Measurements from ENCODE around the gene HAUS3.
A peak's percentile ranks its signal among the peaks of the same experiment; 100 is the strongest.
"Not testable (repeated sequence)": the region's sequence is repeated elsewhere in the genome, so short reads cannot be mapped to it uniquely, and the experiment has no call there.

Gene HAUS3

GRCh38 chr4:2220016-2220630, 21.8 kb downstream of the HAUS3 start:
- DNase-seq (ENCODE audit: low read depth) = peak; percentile 56

GRCh38 chr4:2219233-2219760, 22.6 kb downstream of the HAUS3 start:
- DNase-seq (ENCODE audit: low read depth) = no peak

GRCh38 chr4:2218436-2218835, 23.5 kb downstream of the HAUS3 start:
- DNase-seq (ENCODE audit: low read depth) = no peak

- no peak for DNase-seq (ENCODE audit: low read depth)
These were observed 24.2 kb downstream of the HAUS3 start for GRCh38 chr4:2217726-2218125.

GRCh38 chr4:2212831-2213230, 29.1 kb downstream of the HAUS3 start:
- no peak for DNase-seq (ENCODE audit: low read depth)

GRCh38 chr4:2202789-2203188, 39.1 kb downstream of the HAUS3 start:
- not testable (repeated sequence) for DNase-seq (ENCODE audit: low read depth)

- no peak for DNase-seq (ENCODE audit: low read depth)
These were observed 47.4 kb downstream of the HAUS3 start for GRCh38 chr4:2194496-2194895.

- no peak for DNase-seq (ENCODE audit: low read depth)
These were observed 48.6 kb downstream of the HAUS3 start for GRCh38 chr4:2193326-2193725.

GRCh38 chr4:2186865-2187172, 55.1 kb downstream of the HAUS3 start:
- no peak for DNase-seq (ENCODE audit: low read depth)

GRCh38 chr4:2186133-2186864, 55.6 kb downstream of the HAUS3 start:
- DNase-seq (ENCODE audit: low read depth) = no peak

- DNase-seq (ENCODE audit: low read depth) = no peak
These were observed 58.5 kb downstream of the HAUS3 start for GRCh38 chr4:2183394-2183793.

GRCh38 chr4:2182994-2183393, 58.9 kb downstream of the HAUS3 start:
- no peak for DNase-seq (ENCODE audit: low read depth)

GRCh38 chr4:2180410-2180809, 61.5 kb downstream of the HAUS3 start:
- no peak for DNase-seq (ENCODE audit: low read depth)

GRCh38 chr4:2179717-2180116, 62.2 kb downstream of the HAUS3 start:
- no peak for DNase-seq (ENCODE audit: low read depth)

GRCh38 chr4:2178986-2179385, 62.9 kb downstream of the HAUS3 start:
- DNase-seq (ENCODE audit: low read depth) = no peak

Data from activated T-helper 9 cell treated with anti-CD3 and anti-CD28 coated beads, Interleukin-2, amount 50 U/mL, for 16 hours (primary cell).